A673 (cell line): Measurements from ENCODE around the gene PLPP7.

ENCODE experiments used
- EZH2 ChIP-seq: fragments of 200-600 bp; sonication (generic); IDR thresholded peaks from 2 replicates; pipeline ENCODE4 v1.6.1; 2017; ENCODE audit warnings: borderline replicate concordance, low read depth, mild to moderate bottlenecking, mixed read lengths, antibody characterized with exemption, low read length; ENCODE audit not compliant: poor library complexity, severe bottlenecking
- TF ChIP-seq, protein P1 (sequence below): fragments of 300-800, 200-600 bp; sonication (generic); conservative IDR thresholded peaks from 2 replicates; pipeline ENCODE4 v1.5.1; 2017; ENCODE audit warnings: low read depth, mild to moderate bottlenecking, antibody characterized with exemption, low read length, moderate library complexity, mixed read lengths

GRCh38 chr9:131330814-131331600, 41.5 kb downstream of the PLPP7 start:
- TF ChIP-seq, protein P1, sequence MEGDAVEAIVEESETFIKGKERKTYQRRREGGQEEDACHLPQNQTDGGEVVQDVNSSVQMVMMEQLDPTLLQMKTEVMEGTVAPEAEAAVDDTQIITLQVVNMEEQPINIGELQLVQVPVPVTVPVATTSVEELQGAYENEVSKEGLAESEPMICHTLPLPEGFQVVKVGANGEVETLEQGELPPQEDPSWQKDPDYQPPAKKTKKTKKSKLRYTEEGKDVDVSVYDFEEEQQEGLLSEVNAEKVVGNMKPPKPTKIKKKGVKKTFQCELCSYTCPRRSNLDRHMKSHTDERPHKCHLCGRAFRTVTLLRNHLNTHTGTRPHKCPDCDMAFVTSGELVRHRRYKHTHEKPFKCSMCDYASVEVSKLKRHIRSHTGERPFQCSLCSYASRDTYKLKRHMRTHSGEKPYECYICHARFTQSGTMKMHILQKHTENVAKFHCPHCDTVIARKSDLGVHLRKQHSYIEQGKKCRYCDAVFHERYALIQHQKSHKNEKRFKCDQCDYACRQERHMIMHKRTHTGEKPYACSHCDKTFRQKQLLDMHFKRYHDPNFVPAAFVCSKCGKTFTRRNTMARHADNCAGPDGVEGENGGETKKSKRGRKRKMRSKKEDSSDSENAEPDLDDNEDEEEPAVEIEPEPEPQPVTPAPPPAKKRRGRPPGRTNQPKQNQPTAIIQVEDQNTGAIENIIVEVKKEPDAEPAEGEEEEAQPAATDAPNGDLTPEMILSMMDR: no peak
- no peak for TF ChIP-seq EZH2
